ENCODE data around the gene SLC9A7. TPM values are rescaled to one million over a fixed set of nuclear protein-coding genes. Genes with fewer than 3 reads are reported as not detected.

The SLC9A7 gene
- total RNA-seq, 2 experiments from 2014 or later, result 3.3 to 3.8 TPM

DNA sequence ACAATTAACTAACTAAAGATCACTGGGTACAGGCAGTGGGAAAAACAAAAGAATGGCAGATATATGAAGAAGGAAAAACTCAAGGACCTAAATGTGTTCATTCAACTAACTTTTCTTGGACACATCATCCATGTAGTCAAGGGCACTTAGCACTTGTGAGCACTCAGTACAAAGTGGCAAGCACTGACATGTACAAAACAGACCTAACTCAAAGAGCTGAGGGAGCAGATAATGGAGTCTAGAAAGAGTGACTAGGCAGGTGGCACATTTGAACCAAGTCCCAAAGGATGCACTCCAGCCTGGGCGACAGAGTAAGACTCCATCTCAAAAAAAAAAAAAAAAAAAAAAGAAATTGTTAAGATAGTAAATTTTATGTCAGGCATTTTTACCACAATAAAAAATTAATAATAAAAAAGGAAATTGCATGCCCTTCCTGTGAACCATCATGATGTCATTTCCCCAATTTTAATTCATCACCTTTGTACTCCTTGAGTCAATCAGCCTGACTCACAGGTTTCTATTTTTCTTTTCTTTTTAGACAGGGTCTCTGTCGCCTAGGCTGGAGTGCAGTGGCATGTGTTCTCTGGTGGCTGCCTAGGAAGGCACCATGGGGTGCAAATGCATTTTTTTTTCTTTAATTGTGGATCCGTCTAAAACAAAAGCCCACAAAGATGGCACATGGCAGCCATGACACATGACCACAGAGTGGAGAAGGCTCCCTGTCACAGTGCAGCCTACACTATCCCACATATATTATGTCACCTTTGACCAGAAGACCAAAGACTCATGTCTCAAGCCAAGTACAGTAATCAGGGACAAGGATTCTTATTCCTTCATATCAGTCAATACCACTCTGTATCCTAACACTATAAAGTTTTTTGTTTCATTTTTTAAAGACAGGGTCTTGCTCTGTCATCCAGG lies 93.4 kb downstream of the SLC9A7 start:
- Mint-ChIP-seq H3K9me3 (ENCODE audit: insufficient read depth) (no peaks in the 10 kb centered on the region), H3K4me1 (ENCODE audit: low read depth) (peaks cover 18% of the 10 kb centered on the region), H3K27me3 (ENCODE audit: low read depth) (no peaks in the 10 kb centered on the region), H3K4me3 (no peak overlapping the region), H3K27ac (no peak overlapping the region), H3K36me3 (ENCODE audit: low read depth) (peaks cover 12% of the 10 kb centered on the region)
- ChIA-PET CTCF (no interaction called here), POLR2A (no interaction called here)
- ATAC-seq (no peak), DNase-seq (no peak)

GRCh38 chrX:46662188-46662958 lies 96.5 kb downstream of the SLC9A7 start:
- Mint-ChIP-seq H3K4me1 (ENCODE audit: low read depth) (peaks cover 18% of the 10 kb centered on the region), H3K27me3 (ENCODE audit: low read depth) (no peaks in the 10 kb centered on the region), H3K9me3 (ENCODE audit: insufficient read depth) (no peaks in the 10 kb centered on the region), H3K4me3 (no peak overlapping the region), H3K27ac (no peak overlapping the region), H3K36me3 (ENCODE audit: low read depth) (peaks cover 8% of the 10 kb centered on the region)
- ChIA-PET POLR2A (no interaction called here), CTCF (no interaction called here)
- no peak for DNase-seq
- ATAC-seq, result no peak

DNA sequence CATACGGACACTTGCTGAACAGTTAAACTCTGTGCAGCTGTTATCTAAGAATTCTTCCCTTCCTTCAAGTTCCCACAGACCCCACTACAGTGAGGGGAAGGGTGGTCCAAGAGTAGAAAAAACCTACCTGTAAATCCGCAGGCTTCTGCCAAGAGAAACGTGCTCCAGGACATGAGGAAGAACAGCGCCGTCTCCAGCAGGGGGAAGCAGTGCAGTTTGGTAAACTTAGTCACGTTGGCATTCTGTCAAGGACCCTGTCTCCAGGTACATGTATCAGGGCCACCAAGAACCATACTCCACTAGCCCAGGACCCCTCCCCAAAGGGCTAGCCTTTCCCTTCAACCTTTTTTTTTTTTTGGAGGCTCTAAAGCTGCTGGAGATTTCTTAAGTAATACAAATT lies 105.4 kb downstream of the SLC9A7 start:
- Mint-ChIP-seq H3K4me1 (ENCODE audit: low read depth) (peaks cover 11% of the 10 kb centered on the region), H3K9me3 (ENCODE audit: insufficient read depth) (no peaks in the 10 kb centered on the region), H3K27ac (no peak overlapping the region), H3K27me3 (ENCODE audit: low read depth) (no peaks in the 10 kb centered on the region), H3K4me3 (no peak overlapping the region), H3K36me3 (ENCODE audit: low read depth) (no peaks in the 10 kb centered on the region)
- ChIA-PET POLR2A (no interaction called here), CTCF (interaction anchor here (0.9 to 2.1 kb wide), 2 partner anchors 16 to 33 kb away, joined by 3 to 7 read pairs; no protein-coding TSS in a partner anchor)
- ATAC-seq (no peak), DNase-seq (no peak)

DNA sequence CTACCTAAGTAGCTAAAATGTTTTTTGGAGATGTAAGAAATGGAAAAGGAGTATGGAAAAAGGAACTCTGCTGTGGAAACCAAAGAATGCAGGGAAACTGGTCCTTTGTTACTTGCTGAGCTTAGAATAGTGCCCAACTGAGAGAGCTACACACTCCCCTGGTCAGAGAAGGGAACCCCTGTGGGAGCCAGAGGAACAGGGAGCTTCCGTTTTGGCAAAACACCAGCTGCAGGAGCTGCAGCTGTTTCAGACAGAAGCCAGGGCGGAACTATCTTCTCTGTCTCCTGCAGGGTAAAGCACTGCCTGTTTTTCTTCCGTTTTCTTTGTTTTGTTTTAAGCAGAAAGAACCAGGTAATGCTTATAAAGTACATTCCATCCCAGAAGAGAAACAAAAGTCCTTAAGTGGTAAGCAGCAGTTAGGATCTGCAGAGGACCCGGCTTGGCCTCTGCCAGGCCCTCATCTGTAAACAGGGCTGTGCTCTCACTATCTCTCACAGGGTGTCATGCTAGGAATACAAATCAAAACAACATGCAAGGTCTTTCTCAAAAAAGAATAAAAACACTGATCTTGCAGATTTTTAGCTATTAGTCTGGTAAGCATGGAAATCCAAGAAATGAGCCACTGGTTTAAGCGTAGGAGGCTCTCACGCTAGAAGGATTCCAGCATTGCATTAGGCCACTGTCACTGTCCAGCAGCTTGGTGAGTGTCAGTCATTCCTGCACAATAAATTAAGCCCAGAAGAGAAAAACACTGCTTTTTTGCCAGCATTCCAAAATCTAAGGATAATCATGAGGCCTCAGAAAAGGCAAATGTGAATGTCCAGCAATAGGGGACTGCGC lies 109.3 kb downstream of the SLC9A7 start:
- no peaks in the 10 kb centered on the region for H3K36me3 Mint-ChIP-seq (ENCODE audit: low read depth)
- H3K4me1 Mint-ChIP-seq (ENCODE audit: low read depth), result peaks cover 18% of the 10 kb centered on the region
- ATAC-seq, result no peak
- POLR2A ChIA-PET, result no interaction called here
- no peaks in the 10 kb centered on the region for H3K27me3 Mint-ChIP-seq (ENCODE audit: low read depth)
- H3K4me3 Mint-ChIP-seq, result no peak overlapping the region
- DNase-seq, result no peak
- CTCF ChIA-PET, result no interaction called here
- no peaks in the 10 kb centered on the region for H3K9me3 Mint-ChIP-seq (ENCODE audit: insufficient read depth)
- H3K27ac Mint-ChIP-seq, result no peak overlapping the region

GRCh38 chrX:46648660-46649059 lies 110.3 kb downstream of the SLC9A7 start:
- Mint-ChIP-seq H3K27me3 (ENCODE audit: low read depth) (no peaks in the 10 kb centered on the region), H3K9me3 (ENCODE audit: insufficient read depth) (no peaks in the 10 kb centered on the region), H3K36me3 (ENCODE audit: low read depth) (no peaks in the 10 kb centered on the region), H3K27ac (no peak overlapping the region), H3K4me1 (ENCODE audit: low read depth) (peaks cover 18% of the 10 kb centered on the region), H3K4me3 (no peak overlapping the region)
- CTCF ChIA-PET, result no interaction called here
- DNase-seq (no peak), ATAC-seq (no peak)
- POLR2A ChIA-PET, result no interaction called here

DNA sequence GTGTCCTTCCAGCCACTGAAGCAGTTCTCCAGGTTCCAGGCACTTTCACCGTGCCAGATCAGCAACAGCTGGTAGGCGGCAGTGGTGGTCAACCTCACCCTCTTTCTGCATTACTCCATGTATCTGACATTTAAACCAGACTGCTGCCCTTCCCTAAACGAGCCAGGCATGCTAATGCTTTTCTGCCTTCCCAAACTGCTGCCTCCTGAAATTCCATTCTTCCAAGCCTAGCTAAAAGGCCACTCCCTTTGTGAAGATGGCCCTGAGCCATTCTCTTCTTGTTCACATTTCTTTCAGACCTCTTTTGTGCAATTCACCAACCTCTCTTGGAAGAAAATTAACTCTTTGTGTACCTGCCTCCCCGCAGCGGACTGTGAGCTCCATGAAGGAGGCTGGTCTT lies 111.7 kb downstream of the SLC9A7 start:
- Mint-ChIP-seq H3K27me3 (ENCODE audit: low read depth) (no peaks in the 10 kb centered on the region), H3K4me1 (ENCODE audit: low read depth) (peaks cover 17% of the 10 kb centered on the region), H3K27ac (no peak overlapping the region), H3K4me3 (no peak overlapping the region), H3K9me3 (ENCODE audit: insufficient read depth) (no peaks in the 10 kb centered on the region), H3K36me3 (ENCODE audit: low read depth) (peaks cover 3% of the 10 kb centered on the region)
- ATAC-seq (no peak), DNase-seq (no peak)
- POLR2A ChIA-PET, result no interaction called here
- CTCF ChIA-PET, result interaction anchor here (0.9 kb wide), 1 partner anchor 150 kb away, joined by 6 read pairs; no protein-coding TSS in a partner anchor

DNA sequence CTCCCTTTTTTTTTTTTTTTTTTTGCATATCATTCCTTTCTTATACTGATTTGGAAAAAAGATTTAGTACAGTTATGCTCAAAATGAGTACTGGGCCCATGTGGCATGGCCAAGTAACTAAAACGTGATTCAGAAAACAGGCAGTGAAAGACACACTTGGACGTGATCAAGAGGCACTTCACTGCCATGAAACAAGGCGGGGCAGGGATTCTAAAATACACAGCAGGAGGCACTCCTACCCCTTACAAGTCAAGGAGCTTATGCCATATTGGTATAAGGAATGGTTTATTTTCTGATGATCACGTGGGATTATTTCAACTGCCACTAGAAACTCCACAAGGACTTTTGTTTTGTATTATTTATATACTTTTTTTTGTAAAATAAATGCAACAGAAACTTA lies 113.3 kb downstream of the SLC9A7 start:
- H3K9me3 Mint-ChIP-seq (ENCODE audit: insufficient read depth), result no peaks in the 10 kb centered on the region

DNA sequence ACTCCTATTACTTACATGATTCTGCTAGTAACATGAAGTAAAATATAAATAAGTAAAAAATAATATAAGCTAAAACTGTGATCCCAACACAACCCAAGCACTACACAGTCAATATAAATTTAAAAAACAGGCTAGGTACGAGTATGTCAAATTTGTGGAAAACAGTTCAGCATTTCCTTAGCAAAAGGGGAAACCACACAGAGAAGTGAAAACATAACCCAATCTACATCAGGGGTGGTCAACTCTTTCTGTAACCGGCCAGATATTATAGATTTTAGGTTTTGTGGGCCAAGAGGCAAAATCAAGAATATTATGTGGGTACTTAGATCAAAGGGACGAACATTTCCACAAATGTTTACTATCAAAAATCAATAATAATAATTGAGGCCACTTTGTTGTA lies 115.3 kb downstream of the SLC9A7 start:
- Mint-ChIP-seq H3K36me3 (ENCODE audit: low read depth) (peaks cover 3% of the 10 kb centered on the region), H3K27ac (no peak overlapping the region), H3K9me3 (ENCODE audit: insufficient read depth) (no peaks in the 10 kb centered on the region), H3K4me1 (ENCODE audit: low read depth) (peaks cover 14% of the 10 kb centered on the region), H3K27me3 (ENCODE audit: low read depth) (no peaks in the 10 kb centered on the region), H3K4me3 (no peak overlapping the region)
- no peak for DNase-seq
- ATAC-seq, result no peak
- CTCF ChIA-PET, result no interaction called here
- POLR2A ChIA-PET, result no interaction called here

More for the DNA sequence above, 113.3 kb downstream of the SLC9A7 start:
- Mint-ChIP-seq H3K4me3 (no peak overlapping the region), H3K27me3 (ENCODE audit: low read depth) (no peaks in the 10 kb centered on the region), H3K4me1 (ENCODE audit: low read depth) (peaks cover 18% of the 10 kb centered on the region), H3K27ac (no peak overlapping the region), H3K36me3 (ENCODE audit: low read depth) (peaks cover 3% of the 10 kb centered on the region)
- ATAC-seq (no peak), DNase-seq (no peak)
- CTCF ChIA-PET, result interaction anchor here (0.7 to 1.0 kb wide), 3 partner anchors 29 to 151 kb away, joined by 3 read pairs; no protein-coding TSS in a partner anchor
- POLR2A ChIA-PET, result no interaction called here

- H3K27me3 Mint-ChIP-seq (ENCODE audit: low read depth), result no peaks in the 10 kb centered on the region
- peaks cover 16% of the 10 kb centered on the region for H3K4me1 Mint-ChIP-seq (ENCODE audit: low read depth)
- CTCF ChIA-PET, result interaction anchor here (1.0 to 1.8 kb wide), 14 partner anchors 25 to 233 kb away, joined by 3 to 9 read pairs (median 4); no protein-coding TSS in a partner anchor
- peak; percentile 75 for ATAC-seq
- POLR2A ChIA-PET, result no interaction called here
- no peak overlapping the region for H3K27ac Mint-ChIP-seq
- H3K36me3 Mint-ChIP-seq (ENCODE audit: low read depth), result peaks cover 3% of the 10 kb centered on the region
- no peak overlapping the region for H3K4me3 Mint-ChIP-seq
- H3K9me3 Mint-ChIP-seq (ENCODE audit: insufficient read depth), result no peaks in the 10 kb centered on the region
- peak; percentile 23 for DNase-seq
These were observed 116.8 kb downstream of the SLC9A7 start for GRCh38 chrX:46642145-46642544.

DNA sequence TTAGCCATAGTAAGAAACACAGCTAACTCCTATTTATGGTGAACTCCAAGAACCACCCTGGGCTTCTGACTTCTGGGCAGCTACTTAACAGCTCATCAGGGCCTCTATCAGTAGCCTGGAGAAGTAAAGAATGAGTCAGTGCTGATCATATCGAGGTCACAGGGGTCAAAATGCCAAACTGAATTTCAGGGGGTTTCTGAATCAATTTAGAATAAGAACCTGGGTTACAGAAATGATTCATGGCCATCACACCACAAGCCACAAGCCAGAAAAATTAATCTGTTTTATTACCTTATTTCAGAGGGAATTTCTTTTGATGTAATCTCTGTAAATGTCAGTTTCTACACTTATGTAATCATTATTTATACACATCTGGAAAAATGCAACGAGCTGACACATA lies 121.0 kb downstream of the SLC9A7 start:
- Mint-ChIP-seq H3K36me3 (ENCODE audit: low read depth) (peaks cover under 1% of the 10 kb centered on the region), H3K4me3 (no peak overlapping the region), H3K27me3 (ENCODE audit: low read depth) (no peaks in the 10 kb centered on the region), H3K9me3 (ENCODE audit: insufficient read depth) (no peaks in the 10 kb centered on the region), H3K4me1 (ENCODE audit: low read depth) (peaks cover 34% of the 10 kb centered on the region), H3K27ac (no peak overlapping the region)
- CTCF ChIA-PET, result interaction anchor here (1.6 kb wide), 1 partner anchor 158 kb away, joined by 7 read pairs; no protein-coding TSS in a partner anchor
- POLR2A ChIA-PET, result no interaction called here
- ATAC-seq (no peak), DNase-seq (no peak)

DNA sequence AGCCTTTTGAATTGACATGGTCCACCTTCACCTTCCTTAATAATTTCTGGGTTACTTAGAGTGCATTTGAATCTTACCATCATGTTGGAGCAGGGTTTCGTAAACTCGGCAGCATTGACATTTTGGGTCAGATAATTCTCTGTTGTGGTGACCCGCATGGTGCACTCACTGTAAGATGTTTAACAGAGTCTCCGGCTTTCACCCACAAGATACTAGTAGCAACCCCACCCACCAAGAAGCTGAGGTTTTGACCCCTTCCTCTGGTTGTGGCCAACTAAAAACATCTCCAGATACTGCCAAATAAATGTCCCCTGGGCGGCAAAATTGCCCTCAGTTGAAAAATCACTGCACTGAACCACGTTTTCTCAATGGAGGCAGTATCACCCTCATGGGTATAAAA lies 122.7 kb downstream of the SLC9A7 start:
- ChIA-PET CTCF (interaction anchor here (2.1 kb wide), 1 partner anchor 60 kb away, joined by 5 read pairs; no protein-coding TSS in a partner anchor), POLR2A (no interaction called here)
- Mint-ChIP-seq H3K36me3 (ENCODE audit: low read depth) (peaks cover 3% of the 10 kb centered on the region), H3K9me3 (ENCODE audit: insufficient read depth) (no peaks in the 10 kb centered on the region), H3K27ac (no peak overlapping the region), H3K27me3 (ENCODE audit: low read depth) (no peaks in the 10 kb centered on the region), H3K4me1 (ENCODE audit: low read depth) (peaks cover 27% of the 10 kb centered on the region), H3K4me3 (no peak overlapping the region)
- peak; percentile 33 for DNase-seq
- ATAC-seq, result no peak

All from activated CD8-positive, alpha-beta T cell treated with anti-CD3 and anti-CD28 coated beads, Interleukin-2, amount 10 ng/mL, durations not matched to agents 7 days and 5 days (primary cell).